HG03066 (cell line): Measurements from ENCODE around the gene ZNF48.
"Not testable (repeated sequence)": the region's sequence is repeated elsewhere in the genome, so short reads cannot be mapped to it uniquely, and the experiment has no call there.

ENCODE experiments used
- ATAC-seq: cut with Tn5 transposase; IDR thresholded peaks from one replicate; pipeline ENCODE4 v1.9.1; 2021; ENCODE audit warnings: low read depth; ENCODE audit not compliant: unreplicated experiment

The ZNF48 gene

GRCh38 chr16:30377050-30377811 is 18.0 kb upstream of the ZNF48 start:
- ATAC-seq, result no peak

DNA sequence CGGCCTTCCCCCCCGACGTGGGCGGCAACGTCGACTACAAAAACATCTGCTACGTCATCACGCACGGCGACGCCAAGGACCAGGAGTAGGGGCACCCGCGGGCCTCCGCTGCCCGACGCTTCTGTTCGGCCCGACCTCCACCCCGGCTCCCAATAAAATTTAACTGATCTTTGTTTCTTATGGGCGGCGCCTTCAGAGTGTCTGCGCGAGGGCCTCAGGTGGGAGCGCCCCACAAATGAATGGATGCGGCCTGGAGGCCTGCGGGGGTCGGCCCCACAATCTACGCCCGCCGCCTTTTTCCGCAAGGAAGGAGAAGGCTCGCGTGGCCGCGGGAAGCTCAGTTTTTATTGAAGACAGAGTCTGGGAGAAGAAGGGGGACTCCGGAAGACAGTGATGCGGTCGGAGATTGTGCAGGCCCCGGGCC is 17.4 kb upstream of the ZNF48 start:
- peak; percentile 36 for ATAC-seq

GRCh38 chr16:30378236-30379157 is 16.7 kb upstream of the ZNF48 start:
- ATAC-seq, result peak; percentile 81

DNA sequence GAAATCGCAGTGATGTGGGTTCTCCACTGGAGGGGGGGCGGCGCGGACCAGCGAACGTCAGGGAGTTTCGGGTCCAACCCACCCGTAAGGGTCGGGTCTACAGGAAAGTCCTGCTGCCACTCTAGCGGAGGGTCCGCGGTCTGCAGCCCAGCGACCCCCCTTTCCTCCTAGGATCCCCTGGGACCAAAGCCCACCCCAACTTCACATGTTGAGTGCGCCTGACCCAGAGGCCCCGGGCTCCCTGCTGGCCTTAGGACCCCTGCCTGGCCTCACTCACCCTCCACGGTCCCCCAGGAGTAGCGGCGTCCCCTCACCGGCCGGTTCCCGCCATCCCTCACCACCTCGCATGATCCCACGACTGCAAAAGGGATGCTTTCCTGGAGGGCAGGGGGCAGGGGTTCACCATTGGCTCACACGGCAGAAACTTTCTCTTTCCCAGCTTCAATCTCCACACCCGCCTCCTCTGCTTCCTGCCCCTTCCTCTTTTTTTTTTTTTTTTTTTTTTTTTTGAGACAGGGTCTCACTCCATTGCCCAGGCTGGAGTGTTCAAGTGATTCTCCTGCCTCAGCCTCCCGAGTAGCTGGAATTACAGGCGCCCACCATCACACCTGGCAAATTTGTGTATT is 15.9 kb upstream of the ZNF48 start:
- ATAC-seq, result no peak

DNA sequence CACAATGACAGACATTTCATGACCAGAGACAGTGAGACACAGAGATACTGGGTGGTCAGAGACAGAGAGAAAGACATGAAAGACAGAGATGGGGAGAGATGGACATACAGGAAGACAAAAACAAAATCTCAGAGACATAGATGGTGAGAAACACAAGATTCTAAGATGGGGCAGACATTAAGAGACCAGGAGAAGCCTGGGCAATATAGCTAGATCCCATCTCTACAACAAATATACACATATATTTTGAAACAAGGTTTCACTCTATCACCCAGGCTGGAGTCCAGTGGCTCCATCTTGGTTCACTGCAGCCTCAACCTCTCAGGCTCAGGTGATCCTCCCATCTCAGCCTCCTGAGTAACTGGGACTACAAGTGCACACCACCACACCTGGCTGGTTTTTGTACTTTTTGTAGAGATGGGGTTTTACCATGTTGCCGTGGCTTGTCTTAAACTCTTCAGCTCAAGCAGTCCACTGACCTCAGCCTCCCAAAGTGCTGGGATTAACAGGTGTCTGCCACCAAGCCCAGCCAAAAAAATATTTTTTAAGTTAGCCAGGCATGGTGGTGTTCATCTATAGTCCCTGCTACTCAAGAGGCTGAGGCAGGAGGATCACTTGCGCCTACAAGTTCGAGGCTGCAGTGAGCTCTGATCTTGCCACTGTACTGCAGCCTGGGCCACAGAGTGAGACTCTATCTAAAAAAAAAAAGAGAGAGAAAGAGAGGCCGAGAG is 15.0 kb upstream of the ZNF48 start:
- ATAC-seq, result no peak

- ATAC-seq, result no peak
These were observed 14.4 kb upstream of the ZNF48 start for GRCh38 chr16:30380803-30381208.

GRCh38 chr16:30381291-30382041 is 13.8 kb upstream of the ZNF48 start:
- no peak for ATAC-seq

DNA sequence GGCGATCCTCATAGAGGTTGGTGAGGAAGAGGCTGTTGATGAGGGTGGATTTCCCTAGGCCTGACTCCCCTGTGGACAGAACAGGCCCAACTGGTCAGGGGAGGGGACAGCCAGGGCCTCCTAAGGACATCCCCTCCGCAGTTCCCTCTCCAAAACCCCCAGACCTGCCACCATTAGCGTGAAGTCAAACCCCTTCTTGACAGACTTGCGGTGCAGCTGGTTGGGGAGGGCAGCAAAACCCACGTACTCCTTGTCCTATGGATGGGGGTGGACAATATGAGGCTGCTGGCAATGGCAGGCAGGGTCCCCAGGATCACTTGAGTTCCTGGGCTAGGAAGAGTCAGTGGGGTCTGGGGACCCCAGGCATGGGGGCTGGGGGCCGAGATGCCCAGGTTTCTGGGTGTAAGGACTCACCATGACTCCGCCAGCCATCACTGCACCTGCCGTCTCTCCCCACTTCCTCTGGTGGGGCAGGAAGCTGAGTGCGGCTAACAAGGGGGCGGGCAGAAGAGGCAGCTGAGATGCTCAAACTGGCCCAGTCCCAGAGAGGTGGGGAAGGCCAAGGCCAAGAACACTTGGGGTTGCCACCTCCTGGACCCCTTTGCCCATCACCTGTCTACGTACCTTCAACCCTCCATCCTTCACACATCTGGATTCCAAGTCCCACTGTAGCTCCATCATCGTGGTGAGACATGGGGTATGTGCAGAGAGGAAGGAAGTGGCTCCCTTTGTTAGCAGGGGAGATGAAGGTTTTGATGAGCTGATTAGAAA is 12.9 kb upstream of the ZNF48 start, which contains the start of gene SEPTIN1:
TSS of gene SEPTIN1 (minus strand) at position 451 of the 771 bp plus-strand sequence. CDS start at position 432, 19 bp downstream.
- no peak for ATAC-seq

GRCh38 chr16:30383521-30383920 is 11.7 kb upstream of the ZNF48 start:
- ATAC-seq, result no peak

GRCh38 chr16:30394592-30395154 is 547 bp upstream of the ZNF48 start:
- ATAC-seq, result no peak

DNA sequence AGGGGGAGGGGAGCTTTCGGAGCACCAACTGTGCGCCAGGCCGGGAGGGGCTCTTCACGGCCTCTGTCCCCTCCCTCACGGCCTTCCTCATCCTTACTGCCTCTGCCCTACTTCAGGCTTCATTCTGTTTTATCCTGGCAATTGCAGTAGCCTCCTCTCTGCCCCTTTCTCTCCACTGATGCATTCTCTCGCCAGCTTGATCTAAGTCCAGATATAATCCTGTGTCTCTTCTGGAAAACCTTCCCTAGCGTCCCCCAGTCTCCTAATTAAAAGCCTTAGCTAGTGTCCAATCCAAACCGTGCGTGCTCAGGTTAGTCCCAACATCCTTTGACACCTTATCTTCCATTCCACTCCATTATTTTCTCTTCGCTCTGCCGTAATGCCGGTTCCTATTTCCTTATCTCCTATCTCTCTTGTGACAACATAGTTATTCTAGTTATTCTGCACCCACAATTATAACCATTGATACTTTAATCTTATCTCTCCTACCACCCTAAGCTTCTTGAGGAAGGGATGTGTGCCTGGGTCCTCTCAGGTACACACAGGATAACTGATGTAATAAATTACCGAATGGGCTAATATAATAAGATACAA is 869 bp downstream of the ZNF48 start:
- ATAC-seq, result no peak

DNA sequence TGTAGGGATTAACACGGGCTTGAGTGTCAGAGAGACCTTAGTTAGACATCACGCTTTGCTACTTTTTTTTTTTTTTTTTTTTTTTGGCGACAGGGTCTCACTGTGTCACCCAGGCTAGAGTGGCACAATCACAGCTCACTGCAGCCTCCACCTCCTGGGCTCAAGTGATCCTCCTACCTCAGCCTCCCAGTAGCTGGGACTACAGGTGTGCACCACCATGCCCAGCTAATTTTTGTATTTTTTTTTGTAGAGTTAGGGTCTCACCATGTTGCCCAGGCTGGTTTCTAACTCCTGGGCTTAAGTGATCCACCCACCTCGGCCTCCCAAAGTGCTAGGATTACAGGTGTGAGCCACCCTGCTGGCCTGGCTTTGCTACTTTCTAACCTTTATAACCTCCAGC is 1.4 kb downstream of the ZNF48 start:
- not testable (repeated sequence) for ATAC-seq

DNA sequence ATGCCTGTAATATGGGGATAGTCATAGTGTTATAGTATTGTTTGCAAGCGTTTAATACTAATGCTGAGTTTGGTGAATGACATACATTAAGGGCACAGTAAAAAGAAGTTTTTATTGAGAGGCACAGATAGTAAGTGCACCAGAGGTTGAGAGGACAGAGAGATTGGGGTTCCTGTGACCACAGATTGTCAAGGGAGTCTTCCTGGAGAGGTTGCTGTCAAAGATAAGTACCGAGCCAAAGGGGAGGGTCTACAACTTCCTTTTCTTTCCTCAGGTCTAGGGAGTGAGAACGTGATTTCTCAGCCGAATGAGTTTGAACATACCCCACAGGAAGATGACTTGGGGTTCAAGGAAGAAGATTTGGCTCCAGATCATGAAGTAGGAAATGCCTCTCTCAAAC is 1.8 kb downstream of the ZNF48 start:
- no peak for ATAC-seq

DNA sequence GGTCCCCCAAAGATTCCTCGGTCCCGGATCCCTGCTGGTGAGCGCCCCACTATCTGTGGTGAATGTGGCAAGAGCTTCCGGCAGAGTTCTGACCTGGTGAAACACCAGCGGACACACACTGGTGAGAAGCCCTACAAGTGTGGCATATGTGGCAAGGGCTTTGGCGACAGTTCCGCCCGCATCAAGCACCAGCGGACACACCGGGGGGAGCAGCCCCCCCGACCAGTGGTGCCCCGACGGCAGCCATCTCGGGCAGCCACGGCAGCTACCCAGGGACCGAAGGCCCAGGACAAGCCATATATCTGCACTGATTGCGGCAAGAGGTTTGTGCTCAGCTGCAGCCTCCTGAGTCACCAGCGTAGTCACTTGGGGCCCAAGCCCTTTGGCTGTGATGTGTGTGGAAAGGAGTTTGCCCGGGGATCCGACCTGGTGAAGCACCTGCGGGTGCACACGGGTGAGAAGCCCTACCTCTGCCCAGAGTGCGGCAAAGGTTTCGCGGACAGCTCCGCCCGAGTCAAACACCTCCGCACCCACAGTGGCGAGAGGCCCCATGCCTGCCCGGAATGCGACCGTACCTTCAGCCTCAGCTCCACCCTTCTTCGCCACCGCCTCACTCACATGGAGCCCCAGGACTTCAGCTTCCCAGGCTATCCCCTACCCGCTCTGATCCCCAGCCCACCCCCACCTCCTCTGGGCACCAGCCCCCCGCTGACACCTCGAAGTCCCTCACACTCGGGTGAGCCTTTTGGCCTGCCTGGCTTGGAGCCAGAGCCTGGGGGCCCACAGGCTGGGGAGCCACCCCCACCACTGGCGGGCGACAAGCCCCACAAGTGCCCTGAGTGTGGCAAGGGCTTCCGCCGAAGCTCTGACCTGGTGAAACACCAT is 2.8 kb downstream of the ZNF48 start:
- ATAC-seq, result no peak

DNA sequence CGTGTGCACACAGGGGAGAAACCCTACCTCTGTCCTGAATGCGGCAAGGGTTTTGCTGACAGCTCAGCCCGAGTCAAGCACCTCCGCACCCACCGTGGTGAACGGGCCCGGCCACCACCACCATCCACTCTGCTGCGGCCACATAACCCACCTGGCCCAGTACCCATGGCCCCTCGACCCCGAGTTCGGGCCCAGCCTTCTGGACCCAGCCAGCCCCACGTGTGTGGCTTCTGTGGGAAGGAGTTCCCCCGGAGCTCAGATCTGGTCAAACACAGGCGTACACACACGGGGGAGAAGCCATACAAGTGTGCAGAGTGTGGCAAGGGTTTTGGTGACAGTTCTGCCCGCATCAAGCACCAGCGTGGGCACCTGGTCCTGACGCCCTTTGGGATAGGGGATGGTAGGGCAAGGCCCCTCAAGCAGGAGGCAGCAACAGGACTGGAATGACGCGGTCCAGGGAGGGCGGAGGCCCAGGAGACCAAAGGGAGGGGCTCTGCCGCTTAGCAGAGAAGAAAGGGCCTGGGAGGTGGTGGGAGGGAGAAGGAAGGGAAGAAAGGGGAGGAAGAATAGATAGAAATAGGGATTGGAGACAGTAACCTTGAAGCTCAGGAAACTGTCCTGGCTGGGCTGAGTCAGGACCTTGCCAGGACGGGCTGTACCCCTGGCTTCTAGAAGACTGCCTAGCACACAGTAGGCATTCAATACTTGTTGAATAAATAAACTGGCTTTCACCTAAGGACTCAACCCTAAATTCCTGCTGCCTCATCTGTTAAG is 3.6 kb downstream of the ZNF48 start:
- no peak for ATAC-seq

GRCh38 chr16:30399435-30400186 is 4.4 kb downstream of the ZNF48 start:
- ATAC-seq, result no peak
